Measurements from ENCODE around the gene NTN3.
A peak's percentile ranks its signal among the peaks of the same experiment; 100 is the strongest.

NTN3 gene

GRCh38 chr16:2512735-2513404 lies 41.8 kb downstream of the NTN3 start:
- H3K14ac ChIP-seq (ENCODE audit: low read length) = peak overlapping the region; percentile 6
- peak overlapping the region; percentile 75 for H4K91ac ChIP-seq (ENCODE audit: low read depth, low read length, poor library complexity)
- peak overlapping the region; percentile 78 for H4K8ac ChIP-seq (ENCODE audit: low read depth, low read length)
- peak overlapping the region; percentile 24 for H2BK12ac ChIP-seq (ENCODE audit: low read length)
- peaks cover 19% of the 10 kb centered on the region for H3K79me1 ChIP-seq (ENCODE audit: low read depth, low read length)
- no peaks in the 10 kb centered on the region for H3K9me3 ChIP-seq (replicated peaks in 1 of 2; ENCODE audit: control insufficient read depth in 2 of 2, insufficient read depth in 1 of 2, low read depth in 1 of 2, low read length in 2 of 2)
- no peak for DNase-seq (ENCODE audit: low spot score)
- H3K9ac ChIP-seq (ENCODE audit: low read depth, low read length, poor library complexity) = peak overlapping the region; percentile 88
- H2AK5ac ChIP-seq (ENCODE audit: low read depth, low read length) = peak overlapping the region; percentile 91
- peak overlapping the region; percentile 88 for H3K4me2 ChIP-seq (ENCODE audit: insufficient read depth, low read length, poor library complexity, severe bottlenecking)
- peak overlapping the region; percentile 97 for H3K23ac ChIP-seq (ENCODE audit: low read depth, low read length, poor library complexity)
- H3K27ac ChIP-seq (replicated peaks; ENCODE audit: low read length) = peak overlapping the region; percentile 93
- H2BK5ac ChIP-seq (ENCODE audit: low read length) = peak overlapping the region; percentile 96
- H3K36me3 ChIP-seq (replicated peaks in 1 of 2; ENCODE audit: control insufficient read depth in 2 of 2, insufficient read depth in 2 of 2, low read length in 2 of 2) = peaks cover 0 to 20% of the 10 kb centered on the region in 2 donors
- peaks cover 31 to 38% of the 10 kb centered on the region in 2 donors for H3K4me1 ChIP-seq (ENCODE audit: control insufficient read depth in 2 of 2, insufficient read depth in 1 of 2, low read depth in 1 of 2, low read length in 2 of 2)
- peak overlapping the region; percentile 75 to 97 for H3K4me3 ChIP-seq (ENCODE audit: low read length in 2 of 2)
- peak overlapping the region; percentile 93 for H3K4ac ChIP-seq (ENCODE audit: low read length)
- no CpG with 5 or more reads among the region's 15 CpGs for WGBS, 2 donors (ENCODE audit: extremely low coverage in 2 of 2, insufficient read length in 2 of 2, insufficient replicate concordance in 1 of 2)
- H2AFZ ChIP-seq (ENCODE audit: low read length) = peak overlapping the region; percentile 99
- H2BK120ac ChIP-seq (ENCODE audit: low read depth, low read length) = peak overlapping the region; percentile 97
- peak overlapping the region; percentile 87 for H2BK15ac ChIP-seq (ENCODE audit: low read length)
- peak overlapping the region; percentile 99 for H3K18ac ChIP-seq (ENCODE audit: low read length)
- no peaks in the 10 kb centered on the region for H3K27me3 ChIP-seq (ENCODE audit: control insufficient read depth in 3 of 3, insufficient read depth in 3 of 3, low read depth in 1 of 3, low read length in 3 of 3)

GRCh38 chr16:2513405-2514332 lies 42.6 kb downstream of the NTN3 start, which contains the start of gene ATP6V0C:
Gene ATP6V0C, plus strand, starts transcription at chr16:2513952. Its CDS starts 152 bp downstream, at chr16:2514104.
- Histone ChIP-seq H3K14ac (ENCODE audit: low read length) (peak within 1 kb of the TSS; percentile 71), H3K27ac (replicated peaks; ENCODE audit: low read length) (peak within 1 kb of the TSS; percentile 93), H3K4me1 (ENCODE audit: control insufficient read depth in 2 of 2, insufficient read depth in 1 of 2, low read depth in 1 of 2, low read length in 2 of 2) (peaks cover 31 to 38% of the 10 kb centered on the region in 2 donors), H3K36me3 (replicated peaks in 1 of 2; ENCODE audit: control insufficient read depth in 2 of 2, insufficient read depth in 2 of 2, low read length in 2 of 2) (peaks cover 0 to 21% of the 10 kb centered on the region in 2 donors), H3K79me1 (ENCODE audit: low read depth, low read length) (peaks cover 26% of the 10 kb centered on the region), H3K9ac (ENCODE audit: low read depth, low read length, poor library complexity) (peak within 1 kb of the TSS; percentile 98), H4K91ac (ENCODE audit: low read depth, low read length, poor library complexity) (peak within 1 kb of the TSS; percentile 75), H2AK5ac (ENCODE audit: low read depth, low read length) (peak within 1 kb of the TSS; percentile 96), H2BK120ac (ENCODE audit: low read depth, low read length) (peak within 1 kb of the TSS; percentile 97), H2AFZ (ENCODE audit: low read length) (peak within 1 kb of the TSS; percentile 99), H2BK5ac (ENCODE audit: low read length) (peak within 1 kb of the TSS; percentile 96), H3K4me2 (ENCODE audit: insufficient read depth, low read length, poor library complexity, severe bottlenecking) (peak within 1 kb of the TSS; percentile 88), H2BK15ac (ENCODE audit: low read length) (peak within 1 kb of the TSS; percentile 87), H2BK12ac (ENCODE audit: low read length) (peak within 1 kb of the TSS; percentile 69), H3K18ac (ENCODE audit: low read length) (peak within 1 kb of the TSS; percentile 99), H3K23ac (ENCODE audit: low read depth, low read length, poor library complexity) (peak within 1 kb of the TSS; percentile 99), H3K4me3 (ENCODE audit: low read length in 2 of 2) (peak within 1 kb of the TSS; percentile 96 to 97), H4K8ac (ENCODE audit: low read depth, low read length) (peak within 1 kb of the TSS; percentile 78), H3K9me3 (replicated peaks in 1 of 2; ENCODE audit: control insufficient read depth in 2 of 2, insufficient read depth in 1 of 2, low read depth in 1 of 2, low read length in 2 of 2) (no peaks in the 10 kb centered on the region), H3K27me3 (ENCODE audit: control insufficient read depth in 3 of 3, insufficient read depth in 3 of 3, low read depth in 1 of 3, low read length in 3 of 3) (no peaks in the 10 kb centered on the region), H3K4ac (ENCODE audit: low read length) (peak within 1 kb of the TSS; percentile 93)
- no CpG with 5 or more reads among the region's 122 CpGs for WGBS, 2 donors (ENCODE audit: extremely low coverage in 2 of 2, insufficient read length in 2 of 2, insufficient replicate concordance in 1 of 2)
- peak; percentile 93 for DNase-seq (ENCODE audit: low spot score)

- Histone ChIP-seq H2AK5ac (ENCODE audit: low read depth, low read length) (peak overlapping the region; percentile 96), H3K4me2 (ENCODE audit: insufficient read depth, low read length, poor library complexity, severe bottlenecking) (peak overlapping the region; percentile 88), H3K23ac (ENCODE audit: low read depth, low read length, poor library complexity) (peak overlapping the region; percentile 99), H4K91ac (ENCODE audit: low read depth, low read length, poor library complexity) (no peak overlapping the region), H3K4ac (ENCODE audit: low read length) (no peak overlapping the region), H3K36me3 (replicated peaks in 1 of 2; ENCODE audit: control insufficient read depth in 2 of 2, insufficient read depth in 2 of 2, low read length in 2 of 2) (peaks cover 7 to 30% of the 10 kb centered on the region in 2 donors), H3K14ac (ENCODE audit: low read length) (peak overlapping the region; percentile 71), H4K8ac (ENCODE audit: low read depth, low read length) (no peak overlapping the region), H3K79me1 (ENCODE audit: low read depth, low read length) (peaks cover 32% of the 10 kb centered on the region), H3K18ac (ENCODE audit: low read length) (peak overlapping the region; percentile 93), H3K9me3 (replicated peaks in 1 of 2; ENCODE audit: control insufficient read depth in 2 of 2, insufficient read depth in 1 of 2, low read depth in 1 of 2, low read length in 2 of 2) (no peaks in the 10 kb centered on the region), H3K9ac (ENCODE audit: low read depth, low read length, poor library complexity) (peak overlapping the region; percentile 98), H2BK5ac (ENCODE audit: low read length) (peak overlapping the region; percentile 96), H2BK12ac (ENCODE audit: low read length) (no peak overlapping the region), H2AFZ (ENCODE audit: low read length) (peak overlapping the region; percentile 99), H2BK120ac (ENCODE audit: low read depth, low read length) (no peak overlapping the region), H3K27ac (replicated peaks; ENCODE audit: low read length) (no peak overlapping the region), H3K4me3 (ENCODE audit: low read length in 2 of 2) (peak overlapping the region; percentile 96 to 97), H3K27me3 (ENCODE audit: control insufficient read depth in 3 of 3, insufficient read depth in 3 of 3, low read depth in 1 of 3, low read length in 3 of 3) (no peaks in the 10 kb centered on the region), H3K4me1 (ENCODE audit: control insufficient read depth in 2 of 2, insufficient read depth in 1 of 2, low read depth in 1 of 2, low read length in 2 of 2) (peaks cover 31 to 38% of the 10 kb centered on the region in 2 donors), H2BK15ac (ENCODE audit: low read length) (peak overlapping the region; percentile 49)
- no CpG with 5 or more reads among the region's 63 CpGs for WGBS, 2 donors (ENCODE audit: extremely low coverage in 2 of 2, insufficient read length in 2 of 2, insufficient replicate concordance in 1 of 2)
- DNase-seq (ENCODE audit: low spot score) = no peak
These were observed 43.5 kb downstream of the NTN3 start for GRCh38 chr16:2514333-2515179.

All from neuronal stem cell (in vitro differentiated cells).